B cell (primary cell): ENCODE data around the gene ST6GALNAC5. TPM values are rescaled to one million over a fixed set of nuclear protein-coding genes. Genes with fewer than 3 reads are reported as not detected.

ENCODE experiments used
- ATAC-seq: fragments of 200-7000 bp; cut with Tn5 transposase; one replicate; pipeline ENCODE4 v1.10.0; 2021; ENCODE audit warnings: low read depth, mild to moderate bottlenecking, moderate number of reproducible peaks, moderate library complexity
- CTCF ChIA-PET: fragments of 350-600 bp; sonication (Branson Sonifier 250); formaldehyde crosslinking; loops from one replicate; lab custom pipeline; 2021; ENCODE audit warnings: antibody characterized with exemption, inconsistent platforms; lab: Charles Lee
- POLR2A ChIA-PET: fragments of 350-600 bp; sonication (Branson Sonifier 250); formaldehyde crosslinking; loops from one replicate; lab custom pipeline; 2021; ENCODE audit warnings: antibody characterized with exemption; lab: Charles Lee
- DNase-seq: peaks from one replicate; pipeline ENCODE4 v3.0.0; 2013
- H2AFZ ChIP-seq: 2 replicates; pipeline ENCODE4 v1.6.1; 2012; ENCODE audit warnings: mild to moderate bottlenecking, low read depth, low read length; ENCODE audit not compliant: insufficient read depth, poor library complexity, severe bottlenecking
- H3K27ac ChIP-seq, 2 donors: 1 replicate in 1 of 2; 2 replicates in 1 of 2; pipeline ENCODE4 v1.5.1; 2012 to 2013; ENCODE audit warnings: low read length in 2 of 2, mild to moderate bottlenecking in 2 of 2, moderate library complexity in 1 of 2
- H3K27me3 ChIP-seq, 4 experiments: fragments of 200-600 bp in 1 of 4; sonication (generic) in 1 of 4; replicated peaks in 1 of 4; 1 replicate in 2 of 4; 2 replicates in 2 of 4; pipeline versions ENCODE4 v1.6.1 to v1.7.0; 2013 to 2016; ENCODE audit warnings: low read length in 3 of 4, mild to moderate bottlenecking in 2 of 4, mixed read lengths in 1 of 4, moderate library complexity in 1 of 4; ENCODE audit not compliant: insufficient read depth in 4 of 4, control insufficient read depth in 3 of 4; ENCODE audit errors: control extremely low read depth in 1 of 4
- H3K36me3 ChIP-seq, 2 experiments: replicated peaks in 1 of 2; 1 replicate in 1 of 2; 2 replicates in 1 of 2; pipeline versions ENCODE4 v1.6.1 to v1.7.1; 2013; ENCODE audit warnings: low read length in 1 of 2; ENCODE audit not compliant: insufficient read depth in 2 of 2, control insufficient read depth in 1 of 2; ENCODE audit errors: control extremely low read depth in 1 of 2, extremely low read depth in 1 of 2
- H3K4me1 ChIP-seq, 2 donors: fragments of 200-600 bp in 1 of 2; sonication (generic) in 1 of 2; 1 replicate in 1 of 2; 2 replicates in 1 of 2; pipeline versions ENCODE4 v1.5.1 to v1.6.1; 2013 to 2017; ENCODE audit warnings: low read length in 2 of 2; ENCODE audit not compliant: control insufficient read depth in 2 of 2, insufficient read depth in 2 of 2
- H3K4me2 ChIP-seq: replicated peaks from 2 replicates; pipeline ENCODE3; 2012; ENCODE audit warnings: mild to moderate bottlenecking, low read depth, low read length; ENCODE audit not compliant: poor library complexity, severe bottlenecking
- H3K4me3 ChIP-seq, 5 experiments: fragments of 200-600 bp in 1 of 5; sonication (generic) in 1 of 5; 1 replicate in 3 of 5; 2 replicates in 2 of 5; pipeline versions ENCODE4 v1.5.1 to v1.7.0; 2011 to 2016; ENCODE audit warnings: low read length in 4 of 5, mild to moderate bottlenecking in 4 of 5, low read depth in 2 of 5, control low read depth in 1 of 5, moderate library complexity in 1 of 5; ENCODE audit not compliant: insufficient read depth in 1 of 5; ENCODE audit errors: control extremely low read depth in 1 of 5, extremely low read depth in 1 of 5
- H3K79me2 ChIP-seq: fragments of 200-600 bp; sonication (generic); one replicate; pipeline ENCODE4 v1.6.0; 2016; ENCODE audit warnings: low read length; ENCODE audit not compliant: control insufficient read depth, insufficient read depth
- H3K9ac ChIP-seq: fragments of 200-600 bp; sonication (generic); 2 replicates; pipeline ENCODE4 v1.6.1; 2017; ENCODE audit warnings: mild to moderate bottlenecking, low read length, moderate library complexity
- H3K9me3 ChIP-seq, 3 donors: one replicate each; pipeline versions ENCODE4 v1.6.1 to v1.7.1; 2013; ENCODE audit warnings: low read length in 2 of 3; ENCODE audit not compliant: control insufficient read depth in 2 of 3, insufficient read depth in 1 of 3; ENCODE audit errors: control extremely low read depth in 1 of 3
- H4K20me1 ChIP-seq: 2 replicates; pipeline ENCODE4 v1.6.0; 2012; ENCODE audit warnings: mild to moderate bottlenecking, low read length; ENCODE audit not compliant: insufficient read depth, control insufficient read depth, poor library complexity, severe bottlenecking
- H3K27ac Mint-ChIP-seq: one replicate; pipeline ENCODE4 v1.8.0; 2021; ENCODE audit warnings: mixed read lengths
- H3K27me3 Mint-ChIP-seq: one replicate; pipeline ENCODE4 v1.8.0; 2021; ENCODE audit warnings: mixed read lengths
- H3K4me1 Mint-ChIP-seq: one replicate; pipeline ENCODE4 v1.8.0; 2021; ENCODE audit warnings: mixed read lengths
- H3K4me3 Mint-ChIP-seq: one replicate; pipeline ENCODE4 v1.8.0; 2021; ENCODE audit warnings: mixed read lengths
- H3K9me3 Mint-ChIP-seq: one replicate; pipeline ENCODE4 v1.8.0; 2022; ENCODE audit warnings: mixed read lengths; ENCODE audit not compliant: insufficient read depth
- CTCF ChIP-seq: fragments of 200-600 bp; IDR thresholded peaks from one replicate; pipeline ENCODE4 v1.8.0; 2022; ENCODE audit warnings: antibody characterized with exemption, mild to moderate bottlenecking
- EZH2 ChIP-seq: IDR thresholded peaks from 2 replicates; pipeline ENCODE4 v1.6.1; 2012; ENCODE audit warnings: borderline replicate concordance, low read depth, mild to moderate bottlenecking, moderate library complexity, low read length; ENCODE audit not compliant: insufficient read depth, poor library complexity, severe bottlenecking
- WGBS: methylation state at CpG from one replicate; pipeline ENCODE4 v1.1.5; 2013; ENCODE audit warnings: missing lambda C conversion rate; ENCODE audit not compliant: insufficient coverage; 5-methylcytosine and 5-hydroxymethylcytosine counted together
- intact Hi-C: fragments of 100-400 bp; cut with micrococcal nuclease; formaldehyde crosslinking; loops from one replicate; pipeline ENCODE4 v1.10.0; 2022
- polyA plus RNA-seq: library from polyadenylated mRNA; depleted of rRNA; stranded (reverse); fragments of >200 nt; gene quantifications from 2 replicates; pipeline ENCODE4 v1.2.3, GENCODE V29; 2012
- total RNA-seq, 2 donors: library from RNA; stranded (reverse); fragments of 120-200 nt in 1 of 2; gene quantifications; 1 replicate in 1 of 2; 2 replicates in 1 of 2; pipeline versions ENCODE4 v1.2.3 to v1.2.4, GENCODE V29; 2013 to 2022

The ST6GALNAC5 gene
- total and polyA plus RNA-seq, 2 donors (not counting 1 experiment from before 2014, with no cell fraction given), result not detected

GRCh38 chr1:77037038-77037437, 169.8 kb downstream of the ST6GALNAC5 start:
- Histone ChIP-seq H4K20me1 (no peaks in the 10 kb centered on the region), H3K4me1 (no peaks in the 10 kb centered on the region), H3K36me3 (no peaks in the 10 kb centered on the region), H2AFZ (no peak overlapping the region), H3K79me2 (no peaks in the 10 kb centered on the region), H3K4me2 (no peak overlapping the region), H3K9me3 (peaks cover 0 to 5% (median 0%) of the 10 kb centered on the region in 3 donors), H3K9ac (no peak overlapping the region), H3K27ac (no peak overlapping the region), H3K4me3 (no peak overlapping the region), H3K27me3 (no peaks in the 10 kb centered on the region)
- Mint-ChIP-seq H3K4me1 (no peaks in the 10 kb centered on the region), H3K27ac (no peak overlapping the region), H3K9me3 (peaks cover 4% of the 10 kb centered on the region), H3K4me3 (no peak overlapping the region), H3K27me3 (peaks cover 7% of the 10 kb centered on the region)
- ChIA-PET POLR2A (no interaction called here), CTCF (no interaction called here)
- ATAC-seq (no peak), DNase-seq (no peak)
- no peak for TF ChIP-seq EZH2
- TF ChIP-seq CTCF, result no peak
- intact Hi-C loops, result no loop called here

- no peak overlapping the region for H3K4me2 ChIP-seq
- H3K4me1 Mint-ChIP-seq, result no peaks in the 10 kb centered on the region
- H3K9me3 Mint-ChIP-seq, result peaks cover 4% of the 10 kb centered on the region
- H3K79me2 ChIP-seq, result no peaks in the 10 kb centered on the region
- H3K27me3 Mint-ChIP-seq, result no peaks in the 10 kb centered on the region
- H4K20me1 ChIP-seq, result no peaks in the 10 kb centered on the region
- H3K27ac Mint-ChIP-seq, result no peak overlapping the region
- no peak overlapping the region for H2AFZ ChIP-seq
- WGBS, result no CpG with 5 or more reads among the region's 1 CpG
- H3K4me1 ChIP-seq, result no peaks in the 10 kb centered on the region
- DNase-seq, result no peak
- CTCF ChIA-PET, result no interaction called here
- no peaks in the 10 kb centered on the region for H3K36me3 ChIP-seq
- no peak for TF ChIP-seq CTCF
- TF ChIP-seq EZH2, result no peak
- POLR2A ChIA-PET, result no interaction called here
- no peak overlapping the region for H3K4me3 ChIP-seq
- no peak overlapping the region for H3K9ac ChIP-seq
- H3K9me3 ChIP-seq, result peaks cover 0 to 5% (median 0%) of the 10 kb centered on the region in 3 donors
- intact Hi-C loops, result no loop called here
- H3K4me3 Mint-ChIP-seq, result no peak overlapping the region
- ATAC-seq, result no peak
- no peaks in the 10 kb centered on the region for H3K27me3 ChIP-seq
- H3K27ac ChIP-seq, result no peak overlapping the region
Observed at GRCh38 chr1:77038000-77038399, 170.7 kb downstream of the ST6GALNAC5 start.
